ENCODE measurements around the gene TRAF4.
"Not testable (repeated sequence)": the region's sequence is repeated elsewhere in the genome, so short reads cannot be mapped to it uniquely, and the experiment has no call there.

TRAF4 gene

DNA sequence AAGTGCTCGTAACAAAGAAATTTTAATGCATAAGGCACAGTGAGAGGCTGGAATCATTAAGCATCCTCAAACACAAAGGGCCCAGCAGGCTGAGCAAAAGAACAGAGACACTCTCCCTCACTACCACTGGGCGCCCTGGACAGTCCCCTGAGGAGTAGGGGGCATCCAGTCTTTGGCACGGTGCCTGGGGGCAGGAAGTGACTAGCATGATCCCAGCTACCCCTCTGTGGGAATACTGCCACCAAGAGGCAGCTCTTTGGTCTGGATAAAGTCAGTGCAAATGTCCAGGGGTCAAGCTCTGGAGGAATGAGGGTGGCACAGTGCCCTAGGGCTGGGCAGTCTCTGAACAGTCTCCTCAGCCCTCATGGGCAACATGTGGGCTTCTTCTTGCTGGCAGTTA, 29.5 kb upstream of the TRAF4 start:
- no peak for DNase-seq (ENCODE audit: low read depth)

DNA sequence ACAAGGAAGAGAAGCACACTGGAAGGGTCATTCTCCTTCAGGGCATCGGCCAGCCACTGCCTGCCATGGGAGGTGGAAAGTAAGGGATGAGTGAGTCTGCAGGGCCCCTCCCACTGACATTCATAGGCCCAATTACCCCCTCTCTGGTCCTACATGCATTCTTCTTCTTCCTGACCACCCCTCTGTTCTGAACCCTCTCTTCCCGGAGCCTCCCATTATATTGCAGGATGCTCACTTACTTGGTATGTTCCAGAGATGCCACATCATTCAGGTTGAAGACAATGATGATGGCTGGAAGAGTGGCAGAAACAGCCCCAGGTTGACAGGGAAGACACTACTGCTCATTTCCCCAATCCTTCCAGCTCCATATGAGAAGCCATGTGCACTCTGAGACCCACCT, 28.6 kb upstream of the TRAF4 start:
- no peak for DNase-seq (ENCODE audit: low read depth)

DNA sequence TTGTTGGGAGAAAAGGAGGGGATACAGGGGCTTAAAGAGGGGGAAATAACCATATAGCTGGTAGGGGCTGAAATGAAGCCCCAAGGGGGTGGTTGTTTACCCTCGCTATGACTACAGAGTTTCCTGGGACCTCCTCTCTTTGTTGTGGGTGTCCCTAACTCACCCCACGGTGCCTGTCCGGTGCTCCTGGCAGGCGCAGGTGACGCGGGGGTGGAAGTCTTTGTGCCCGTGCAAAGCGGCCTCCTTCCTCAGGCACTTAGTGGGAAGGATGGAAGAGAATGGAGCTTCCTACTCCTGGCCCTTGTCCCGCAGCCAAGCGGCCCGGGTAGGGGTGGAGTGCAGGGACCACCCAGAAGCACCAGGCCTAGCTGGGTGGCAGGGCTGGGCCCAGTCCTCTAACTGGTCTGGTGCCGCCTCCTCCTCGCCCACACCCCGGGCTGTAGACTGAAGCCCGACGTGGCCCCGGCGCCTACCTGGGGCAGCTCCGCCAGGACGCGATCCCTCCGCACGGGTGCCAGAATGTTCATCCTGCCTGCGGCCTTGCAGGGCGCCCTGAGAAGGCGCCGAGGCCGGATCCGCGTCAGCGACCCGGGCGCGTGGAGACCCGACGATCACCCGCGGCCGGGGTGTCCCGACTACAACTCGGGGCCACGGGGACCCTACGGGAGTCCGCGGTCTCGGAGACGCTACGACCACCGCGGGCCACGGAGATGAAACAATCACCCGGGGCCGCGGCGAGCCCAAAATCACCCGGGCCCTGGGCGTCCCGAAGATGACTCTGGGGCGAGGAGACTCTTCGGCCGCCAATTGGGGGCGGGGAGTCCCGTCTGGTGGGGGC, 26.9 kb upstream of the TRAF4 start:
- no peak for DNase-seq (ENCODE audit: low read depth)

DNA sequence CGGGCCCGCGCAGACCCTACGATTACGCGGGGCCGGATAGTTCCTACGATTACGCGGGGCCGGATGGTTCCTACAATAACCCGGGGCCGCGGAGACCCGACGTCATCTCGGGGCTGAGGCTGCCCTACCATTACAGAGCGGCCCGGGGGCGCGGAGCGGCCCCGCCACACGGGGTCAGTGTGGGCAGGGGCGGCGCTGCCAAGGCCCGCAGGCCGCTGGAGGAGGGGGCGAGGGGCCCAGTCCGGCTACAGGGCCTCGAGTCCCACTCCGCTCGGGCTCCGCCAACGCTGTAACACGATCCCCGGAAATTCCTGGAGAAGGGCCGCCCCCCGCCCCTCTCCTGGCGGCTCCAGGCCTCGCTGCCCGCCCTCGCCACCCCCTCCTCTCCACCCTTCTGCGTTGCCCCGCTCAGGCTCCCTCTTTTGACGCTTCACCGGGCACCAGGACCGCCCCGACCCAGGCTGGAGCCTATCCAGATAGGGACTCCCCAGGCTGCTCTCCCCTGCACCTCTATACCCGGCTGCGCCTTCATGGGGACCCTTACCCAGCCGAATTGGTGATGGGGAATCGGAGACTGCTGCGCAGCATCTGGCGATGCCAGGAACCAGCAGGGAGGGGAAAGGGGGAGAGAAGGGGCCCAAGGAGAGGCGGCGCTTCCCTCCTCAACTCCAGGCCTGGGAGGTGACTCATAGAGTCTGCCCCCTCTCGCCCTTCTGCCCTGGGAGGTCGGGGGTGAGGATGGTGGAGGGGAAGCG, 26.1 kb upstream of the TRAF4 start, which contains the start of gene RAB34:
Gene RAB34 (minus strand): TSS at position 291 of the 755 bp plus-strand sequence. CDS start 602 bp downstream, outside the sequence.
- DNase-seq (ENCODE audit: low read depth): no peak

DNA sequence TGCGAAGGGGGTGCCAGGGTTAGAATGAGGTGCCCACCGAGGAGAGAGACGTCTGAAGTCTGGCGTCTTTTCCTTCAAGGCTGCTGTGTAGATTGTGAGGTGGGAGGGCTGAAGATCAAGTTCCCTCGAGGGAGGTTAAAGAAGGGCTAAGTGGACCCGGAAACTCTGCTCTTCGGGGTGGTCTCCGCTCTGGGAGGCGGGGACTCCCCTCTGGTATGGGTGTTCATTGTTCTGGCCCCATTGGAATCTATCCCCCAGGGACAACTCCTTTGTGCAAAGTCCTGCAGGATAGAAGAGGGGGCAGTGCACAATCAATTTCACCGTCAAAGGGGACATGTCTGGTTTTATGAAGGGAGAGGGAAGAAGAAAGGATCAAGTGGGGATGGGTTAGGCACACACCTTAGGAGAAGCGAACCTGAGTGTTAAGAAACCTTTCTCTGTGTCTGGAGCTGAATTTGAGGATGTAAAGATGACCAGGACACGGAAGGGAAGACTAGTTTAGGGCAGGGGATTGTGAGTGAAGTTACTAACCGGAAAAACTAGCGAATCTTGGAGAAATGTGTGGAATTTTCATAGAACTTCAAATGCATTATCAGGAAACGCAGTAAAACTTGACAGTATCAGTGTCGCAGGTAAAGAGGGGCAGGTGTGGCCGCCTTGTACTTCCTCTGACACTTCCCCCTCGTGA, 25.3 kb upstream of the TRAF4 start:
- no peak for DNase-seq (ENCODE audit: low read depth)

- no peak for DNase-seq (ENCODE audit: low read depth)
Measured at GRCh38 chr17:28719021-28719433, 24.8 kb upstream of the TRAF4 start.

DNA sequence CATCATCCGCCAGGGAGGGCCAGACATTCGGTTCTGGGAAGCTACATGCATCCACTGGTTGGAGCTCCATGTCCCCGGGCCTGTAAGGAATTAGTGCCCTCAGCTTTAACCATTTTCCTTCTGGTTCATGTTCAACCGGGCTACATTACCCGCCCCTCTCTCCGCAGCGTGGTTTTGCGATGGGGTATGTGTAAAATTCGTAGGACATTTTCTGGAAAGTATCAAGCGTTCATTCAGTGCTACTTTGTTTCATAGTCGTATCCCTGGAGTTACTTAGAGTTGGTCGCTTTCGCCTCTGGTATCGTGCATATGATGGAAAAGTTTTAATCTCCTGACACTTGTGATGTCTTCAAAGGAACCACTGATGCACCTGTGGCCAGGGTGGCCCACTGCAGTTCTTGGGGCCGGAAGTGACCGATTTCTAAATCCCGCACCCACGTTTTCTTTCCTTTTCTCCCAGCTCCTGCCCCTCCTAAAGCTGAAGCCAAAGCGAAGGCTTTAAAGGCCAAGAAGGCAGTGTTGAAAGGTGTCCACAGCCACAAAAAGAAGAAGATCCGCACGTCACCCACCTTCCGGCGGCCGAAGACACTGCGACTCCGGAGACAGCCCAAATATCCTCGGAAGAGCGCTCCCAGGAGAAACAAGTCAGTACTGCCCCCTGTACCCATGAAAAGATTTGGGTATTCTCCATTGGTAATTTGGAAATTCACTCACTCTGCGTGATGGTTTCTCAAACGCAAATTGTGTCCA, 23.4 kb upstream of the TRAF4 start:
- DNase-seq (ENCODE audit: low read depth): no peak

DNA sequence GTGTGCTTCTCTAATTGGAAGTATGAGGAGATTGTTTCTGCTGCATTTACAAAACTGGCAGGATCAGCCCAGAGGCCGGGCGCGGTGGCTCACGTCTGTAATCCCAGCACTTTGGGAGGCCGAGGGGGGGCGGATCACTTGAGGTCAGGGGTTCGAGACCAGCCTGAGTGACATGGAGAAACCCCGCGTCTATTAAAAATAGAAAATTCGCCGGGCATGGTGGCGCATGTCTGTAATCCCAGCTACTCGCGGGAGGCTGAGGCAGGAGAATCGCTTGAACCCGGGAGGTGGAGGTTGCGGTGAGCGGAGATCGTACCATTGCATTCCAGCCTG, 22.8 kb upstream of the TRAF4 start:
- not testable (repeated sequence) for DNase-seq (ENCODE audit: low read depth)

- DNase-seq (ENCODE audit: low read depth): no peak
Measured at GRCh38 chr17:28722417-28723158, 21.2 kb upstream of the TRAF4 start.

DNA sequence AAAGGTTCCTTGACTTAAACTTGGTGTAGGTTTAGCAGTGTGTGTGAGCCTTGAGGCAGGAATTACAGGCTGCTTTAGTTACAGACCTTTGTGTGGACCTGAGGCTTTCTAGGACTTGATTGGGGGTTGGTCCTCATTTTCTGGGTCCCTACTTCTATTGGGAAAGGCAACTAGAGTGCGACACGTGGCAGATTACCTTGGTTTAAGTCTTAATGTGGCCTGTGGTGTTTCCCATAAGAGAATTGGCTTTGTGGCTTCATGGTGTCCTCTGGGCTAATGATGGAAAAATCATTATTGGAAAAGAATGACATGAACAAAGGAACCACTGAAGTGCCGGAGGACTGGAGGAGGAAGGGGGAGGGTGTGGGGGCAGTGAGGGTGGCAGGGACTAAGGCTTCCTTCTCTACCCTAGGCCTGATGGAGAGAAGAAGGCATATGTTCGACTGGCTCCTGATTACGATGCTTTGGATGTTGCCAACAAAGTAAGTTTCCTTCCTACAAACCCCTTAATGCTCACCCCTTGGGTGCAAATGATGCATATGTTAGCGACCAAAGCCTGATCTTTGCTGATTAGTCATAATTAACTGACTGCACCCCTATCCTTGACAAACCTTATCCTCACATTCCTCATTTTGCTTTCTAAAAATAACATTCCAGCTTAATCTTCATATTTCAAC, 20.5 kb upstream of the TRAF4 start:
- no peak for DNase-seq (ENCODE audit: low read depth)

DNA sequence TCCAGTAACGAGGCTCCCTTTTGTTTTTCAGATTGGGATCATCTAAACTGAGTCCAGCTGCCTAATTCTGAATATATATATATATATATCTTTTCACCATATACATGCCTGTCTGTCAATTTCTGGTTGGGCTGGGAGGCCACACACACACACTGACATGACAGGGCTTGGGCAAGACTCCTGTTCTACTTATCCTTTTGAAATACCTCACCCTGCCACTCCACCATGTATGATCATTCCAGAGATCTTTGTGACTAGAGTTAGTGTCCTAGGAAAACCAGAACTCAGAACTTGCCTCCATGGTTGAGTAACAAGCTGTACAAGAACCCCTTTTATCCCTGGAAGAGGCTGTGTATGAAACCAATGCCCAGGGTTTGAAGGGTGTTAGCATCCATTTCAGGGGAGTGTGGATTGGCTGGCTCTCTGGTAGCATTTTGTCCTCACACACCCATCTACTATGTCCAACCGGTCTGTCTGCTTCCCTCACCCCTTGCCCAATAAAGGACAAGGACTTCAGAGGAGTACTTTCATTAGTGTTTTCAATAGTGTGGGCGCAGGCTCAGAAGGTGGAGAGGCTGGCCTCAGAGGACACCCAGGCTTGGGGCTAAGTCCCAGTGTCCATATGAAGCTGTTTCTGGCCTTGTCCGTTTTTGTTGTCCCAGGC, 19.8 kb upstream of the TRAF4 start:
- DNase-seq (ENCODE audit: low read depth): not testable (repeated sequence)

GRCh38 chr17:28724500-28725165, 19.2 kb upstream of the TRAF4 start:
- no peak for DNase-seq (ENCODE audit: low read depth)

DNA sequence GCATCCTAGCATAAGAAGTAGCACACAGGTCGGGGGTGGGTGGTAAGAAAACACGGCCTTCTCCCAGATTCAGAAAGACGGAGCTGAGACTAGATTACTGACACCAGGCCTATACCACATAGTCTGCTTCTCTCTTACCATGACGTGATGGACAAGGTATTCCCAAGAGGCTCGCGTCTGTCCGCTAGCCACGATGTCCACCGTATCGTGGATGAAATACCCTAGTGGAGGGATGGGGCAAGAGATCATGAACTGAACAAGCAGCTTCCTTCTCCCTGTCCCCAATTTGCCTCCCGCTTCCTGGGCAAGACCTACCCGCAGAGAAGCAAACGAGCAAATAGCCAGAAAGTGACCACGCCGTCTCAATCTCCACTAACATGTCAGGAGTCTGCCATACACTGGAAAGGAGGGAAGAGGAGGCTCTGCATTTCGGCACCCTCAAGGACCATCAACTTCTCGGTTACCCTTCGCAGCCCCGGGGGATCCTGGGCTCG, 18.6 kb upstream of the TRAF4 start:
- no peak for DNase-seq (ENCODE audit: low read depth)

GRCh38 chr17:28725660-28726225, 18.1 kb upstream of the TRAF4 start:
- no peak for DNase-seq (ENCODE audit: low read depth)

- peak; percentile 52 for DNase-seq (ENCODE audit: low read depth)
Measured at GRCh38 chr17:28726226-28726626, 17.6 kb upstream of the TRAF4 start, which contains the start of gene TLCD1. TSS of gene TLCD1 (minus strand) at chr17:28726233. CDS start at chr17:28726097, 136 bp downstream.

DNA sequence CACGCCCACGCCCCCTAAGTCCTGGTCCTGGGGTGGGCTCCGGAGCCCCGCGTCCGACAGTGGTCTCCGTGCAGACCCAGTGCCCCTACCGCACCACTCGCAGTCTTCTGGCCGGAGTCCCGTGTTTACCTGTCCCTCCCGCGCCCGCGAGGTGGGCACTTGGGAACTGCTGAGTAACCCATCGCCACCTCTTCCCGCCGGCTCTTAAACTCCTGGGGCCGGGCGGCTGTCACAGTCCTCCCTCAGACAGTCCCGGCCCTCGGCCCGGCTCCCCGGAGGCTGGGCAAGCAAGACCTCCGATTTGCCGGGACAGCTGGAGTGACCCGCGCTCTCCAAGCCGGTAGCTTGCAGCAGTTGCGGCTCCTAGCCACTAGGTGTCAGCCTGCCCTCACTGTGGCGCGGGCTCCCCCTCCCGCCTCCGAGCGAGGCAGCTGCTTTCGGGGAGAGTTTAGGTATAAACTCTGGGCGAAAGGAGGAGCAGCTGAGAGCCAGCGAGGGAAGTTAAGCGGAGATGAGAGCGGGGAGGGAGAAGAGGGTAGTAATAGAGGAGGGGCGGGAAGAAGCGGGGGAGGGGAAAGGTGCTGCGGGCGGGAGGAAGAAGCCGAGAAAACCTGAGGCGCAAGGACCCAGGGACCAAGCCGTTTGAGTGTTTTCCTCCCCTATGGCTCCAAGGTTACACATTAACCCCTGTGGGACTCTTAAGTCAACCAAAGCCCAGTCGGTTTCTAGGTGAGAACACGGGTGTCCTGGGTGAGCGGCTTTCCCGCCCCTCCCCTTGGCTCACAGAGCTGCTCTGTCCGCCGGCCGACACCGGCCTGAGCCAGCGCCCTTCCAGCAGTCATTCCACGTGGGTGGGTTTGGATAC, 17.0 kb upstream of the TRAF4 start:
- DNase-seq (ENCODE audit: low read depth): peak; percentile 85

GRCh38 chr17:28728364-28729200, 15.2 kb upstream of the TRAF4 start, which contains the start of gene NEK8:
TSS of gene NEK8 (plus strand) at chr17:28728788. CDS start at chr17:28728814, 26 bp downstream.
- DNase-seq (ENCODE audit: low read depth): peak; percentile 98
